AG04449 (cell line): ENCODE results near the gene CCND1.

ENCODE experiments used
- CTCF ChIA-PET: fragments of 350-600 bp; formaldehyde crosslinking; extraction: SDS; loops from one replicate; lab custom pipeline; 2021; ENCODE audit warnings: antibody characterized with exemption; lab: Yijun Ruan, JAX
- POLR2A ChIA-PET: fragments of 400-600, 350-600 bp; formaldehyde crosslinking; extraction: SDS; loops from one replicate; lab custom pipeline; 2020; ENCODE audit warnings: antibody characterized with exemption, inconsistent platforms; lab: Yijun Ruan, JAX
- DNase-seq: peaks from one replicate; pipeline ENCODE4 v3.0.0-alpha.2; 2010; ENCODE audit warnings: low read depth, low spot score
- H3K4me3 ChIP-seq: 2 replicates; pipeline ENCODE4 v1.5.1; 2011; ENCODE audit warnings: low read depth, mild to moderate bottlenecking, control low read depth, low read length
- TF ChIP-seq, protein P1 (sequence below): IDR thresholded peaks from one replicate; pipeline ENCODE4 v1.5.1; 2011; ENCODE audit warnings: mild to moderate bottlenecking, moderate library complexity, low read length, control low read depth, inconsistent platforms; ENCODE audit not compliant: insufficient read depth; ENCODE audit errors: missing control alignments

The CCND1 gene

DNA sequence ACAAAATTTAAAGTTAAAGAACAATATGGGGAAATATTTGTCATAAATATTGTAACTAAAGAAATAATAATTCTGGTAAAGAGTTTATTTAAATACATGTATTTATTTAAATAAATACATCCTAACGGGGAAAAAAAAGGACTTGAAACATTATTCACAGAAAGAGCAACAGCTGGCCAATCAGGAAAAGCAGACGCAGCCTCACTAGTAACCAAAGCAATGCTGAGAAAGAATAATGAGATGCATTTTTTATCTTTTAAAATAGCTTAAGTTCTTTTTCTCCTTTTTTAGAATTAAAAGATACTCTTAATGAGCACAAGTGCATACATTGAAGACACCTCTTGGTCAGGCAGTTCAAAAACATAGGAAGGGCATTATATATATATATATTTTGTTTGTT is 36.8 kb downstream of the CCND1 start:
- no peak overlapping the region for H3K4me3 ChIP-seq
- TF ChIP-seq, protein P1, sequence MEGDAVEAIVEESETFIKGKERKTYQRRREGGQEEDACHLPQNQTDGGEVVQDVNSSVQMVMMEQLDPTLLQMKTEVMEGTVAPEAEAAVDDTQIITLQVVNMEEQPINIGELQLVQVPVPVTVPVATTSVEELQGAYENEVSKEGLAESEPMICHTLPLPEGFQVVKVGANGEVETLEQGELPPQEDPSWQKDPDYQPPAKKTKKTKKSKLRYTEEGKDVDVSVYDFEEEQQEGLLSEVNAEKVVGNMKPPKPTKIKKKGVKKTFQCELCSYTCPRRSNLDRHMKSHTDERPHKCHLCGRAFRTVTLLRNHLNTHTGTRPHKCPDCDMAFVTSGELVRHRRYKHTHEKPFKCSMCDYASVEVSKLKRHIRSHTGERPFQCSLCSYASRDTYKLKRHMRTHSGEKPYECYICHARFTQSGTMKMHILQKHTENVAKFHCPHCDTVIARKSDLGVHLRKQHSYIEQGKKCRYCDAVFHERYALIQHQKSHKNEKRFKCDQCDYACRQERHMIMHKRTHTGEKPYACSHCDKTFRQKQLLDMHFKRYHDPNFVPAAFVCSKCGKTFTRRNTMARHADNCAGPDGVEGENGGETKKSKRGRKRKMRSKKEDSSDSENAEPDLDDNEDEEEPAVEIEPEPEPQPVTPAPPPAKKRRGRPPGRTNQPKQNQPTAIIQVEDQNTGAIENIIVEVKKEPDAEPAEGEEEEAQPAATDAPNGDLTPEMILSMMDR = no peak
- CTCF ChIA-PET = interaction anchor here (1.1 to 2.3 kb wide), 4 partner anchors 211 to 577 kb away, joined by 3 to 8 read pairs (median 5); no protein-coding TSS in a partner anchor
- POLR2A ChIA-PET = no interaction called here
- no peak for DNase-seq

DNA sequence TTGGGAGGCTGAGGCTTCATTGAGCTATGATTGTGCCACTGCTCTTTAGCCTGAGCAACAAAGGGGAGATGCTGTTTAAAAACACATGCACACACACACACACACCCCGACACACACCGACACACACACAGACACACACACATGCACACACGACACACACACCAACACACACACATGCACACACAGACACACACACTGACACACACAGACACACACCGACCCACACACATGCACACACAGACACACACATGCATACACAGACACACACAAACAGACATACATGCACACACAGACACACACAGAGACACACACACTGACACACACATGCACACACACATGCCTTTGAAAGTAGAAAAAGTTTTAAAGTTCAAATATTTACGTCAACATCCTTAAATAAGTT is 39.7 kb downstream of the CCND1 start:
- ChIA-PET POLR2A (no interaction called here), CTCF (interaction anchor here (0.8 kb wide), 1 partner anchor 10 kb away, joined by 3 read pairs; no protein-coding TSS in a partner anchor)
- DNase-seq = no peak
- H3K4me3 ChIP-seq = no peak overlapping the region
- TF ChIP-seq, protein P1 = no peak

DNA sequence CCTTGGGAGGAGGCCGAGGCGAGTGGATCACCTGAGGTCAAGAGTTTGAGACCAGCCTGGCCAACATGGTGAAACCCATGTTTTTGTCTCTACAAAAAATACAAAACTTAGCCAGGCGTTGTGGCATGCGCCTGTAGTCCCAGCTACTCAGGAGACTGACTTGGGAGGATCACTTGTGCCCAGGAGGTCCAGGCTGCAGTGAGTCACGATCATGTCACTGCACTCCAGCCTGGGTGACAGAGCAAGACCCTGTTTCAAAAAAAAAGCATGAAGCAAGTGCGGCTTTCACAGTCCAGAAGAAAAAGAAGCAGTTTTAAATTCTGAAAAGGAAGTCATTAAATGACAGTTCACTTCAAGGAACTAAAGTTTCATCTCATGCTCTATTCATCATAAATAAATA is 41.3 kb downstream of the CCND1 start:
- CTCF ChIA-PET = no interaction called here
- POLR2A ChIA-PET = no interaction called here
- H3K4me3 ChIP-seq = no peak overlapping the region
- DNase-seq = no peak
- TF ChIP-seq, protein P1 = no peak

DNA sequence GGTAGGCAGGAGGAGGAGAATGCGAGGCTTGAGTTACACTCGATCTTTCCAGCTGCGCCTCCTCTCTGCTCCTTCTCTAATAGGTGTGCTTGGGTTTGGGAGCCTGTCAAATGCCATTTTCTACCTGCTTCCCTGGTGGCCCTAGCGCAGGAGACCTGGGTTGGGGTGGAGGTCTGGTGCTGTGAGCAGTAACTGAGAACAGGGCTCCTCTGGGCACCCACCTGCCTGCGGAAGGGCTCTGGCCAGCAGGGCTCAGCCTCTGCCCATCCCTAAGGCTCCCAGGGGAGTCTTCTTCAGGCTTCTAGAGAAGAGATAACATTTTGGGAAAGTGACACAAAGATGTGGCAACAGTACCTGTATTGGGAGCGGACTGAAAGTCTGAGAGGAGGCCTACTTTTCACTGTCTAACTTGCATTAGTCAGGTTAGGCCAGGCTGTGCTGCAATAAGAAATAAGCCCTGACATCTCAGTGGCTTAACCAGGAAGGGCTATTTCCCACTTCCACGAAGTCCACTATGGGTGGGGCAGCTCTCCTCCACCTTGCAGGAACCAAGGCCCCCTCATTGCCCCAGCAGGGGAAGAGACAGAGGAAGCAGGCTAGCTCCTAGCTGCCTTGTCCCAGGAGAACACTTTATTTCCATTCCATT is 41.8 kb downstream of the CCND1 start:
- no peak overlapping the region for H3K4me3 ChIP-seq
- no peak for DNase-seq
- CTCF ChIA-PET = interaction anchor here (1.1 kb wide), 1 partner anchor 581 kb away, joined by 13 read pairs; no protein-coding TSS in a partner anchor
- TF ChIP-seq, protein P1 = no peak
- POLR2A ChIA-PET = no interaction called here

DNA sequence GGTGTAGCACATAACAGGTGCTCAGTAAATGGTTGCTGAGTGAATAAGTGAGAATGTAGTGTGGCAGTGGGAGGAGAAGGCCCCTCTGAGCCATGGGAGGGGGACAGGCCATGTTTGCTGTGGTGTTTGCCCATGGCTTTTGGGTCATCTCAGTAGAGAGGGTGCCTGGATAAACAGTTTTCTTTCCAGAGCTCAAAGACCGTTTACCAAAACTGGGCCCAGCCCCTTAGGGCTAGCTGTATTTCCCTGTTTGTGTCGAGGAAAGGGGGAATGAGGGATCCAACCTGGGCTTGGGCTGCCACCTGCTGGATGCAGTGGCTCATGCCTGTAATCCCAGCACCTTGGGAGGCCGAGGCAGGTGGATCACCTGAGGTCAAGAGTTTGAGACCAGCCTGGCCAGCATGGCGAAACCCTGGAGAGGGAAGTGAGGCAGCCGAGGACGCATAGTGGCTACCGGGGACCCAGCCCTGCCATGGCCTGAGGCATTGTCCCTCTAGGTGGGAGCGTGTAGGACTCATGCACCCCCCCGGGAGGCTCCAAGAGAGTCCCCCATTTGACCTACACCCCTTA is 42.9 kb downstream of the CCND1 start:
- POLR2A ChIA-PET = no interaction called here
- H3K4me3 ChIP-seq = no peak overlapping the region
- TF ChIP-seq, protein P1 = peak; percentile 25
- DNase-seq = no peak
- CTCF ChIA-PET = interaction anchor here (0.8 to 3.2 kb wide), 7 partner anchors 8 to 582 kb away, joined by 3 to 13 read pairs (median 7); partner anchors contain the start of gene LTO1

DNA sequence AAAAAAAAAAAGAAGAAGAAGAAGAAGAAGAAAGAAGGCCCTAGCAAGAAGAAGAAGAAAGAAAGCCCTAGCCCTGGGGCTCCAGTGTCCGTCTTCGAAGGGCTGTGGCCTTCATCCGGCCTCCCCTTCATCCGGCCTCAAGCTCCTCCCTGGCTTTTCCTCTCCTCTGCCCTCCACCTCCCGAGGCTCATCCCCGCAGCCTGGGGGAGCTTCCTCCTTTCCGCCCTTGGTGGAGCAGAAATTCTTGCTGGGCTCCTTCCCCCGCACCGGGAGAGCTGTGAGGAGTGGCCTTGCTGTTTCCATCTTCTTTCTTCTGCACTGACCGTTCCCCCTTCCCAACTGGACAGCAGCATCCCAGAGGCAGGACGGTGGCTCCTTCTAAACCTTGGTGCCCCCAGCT is 43.7 kb downstream of the CCND1 start:
- no peak for DNase-seq
- TF ChIP-seq, protein P1 = no peak
- ChIA-PET POLR2A (no interaction called here), CTCF (interaction anchor here (0.8 to 3.4 kb wide), 9 partner anchors 9 to 514 kb away, joined by 3 to 13 read pairs (median 5); partner anchors contain the start of gene LTO1)
- no peak overlapping the region for H3K4me3 ChIP-seq
